ENCODE results near the gene ADD3.

ADD3 gene

DNA sequence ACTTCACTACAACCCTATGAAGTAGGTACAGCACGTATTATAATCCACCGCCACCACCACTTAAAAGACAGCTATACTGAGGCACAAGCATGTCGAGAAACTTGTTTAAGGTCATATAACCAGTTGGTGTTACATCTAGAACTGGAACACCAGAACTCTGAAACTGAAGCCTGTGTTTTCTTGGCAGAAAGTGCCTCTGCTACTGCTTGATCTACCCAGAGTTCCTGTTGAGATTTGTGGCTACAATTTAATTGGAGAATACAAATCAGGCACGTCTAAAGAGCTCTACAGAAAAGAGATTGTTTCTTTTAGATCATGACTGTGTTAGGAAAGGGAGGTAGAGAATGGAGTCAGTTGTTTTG is 4.3 kb upstream of the ADD3 start:
- DNase-seq (ENCODE audit: low read depth, low spot score): no peak

DNA sequence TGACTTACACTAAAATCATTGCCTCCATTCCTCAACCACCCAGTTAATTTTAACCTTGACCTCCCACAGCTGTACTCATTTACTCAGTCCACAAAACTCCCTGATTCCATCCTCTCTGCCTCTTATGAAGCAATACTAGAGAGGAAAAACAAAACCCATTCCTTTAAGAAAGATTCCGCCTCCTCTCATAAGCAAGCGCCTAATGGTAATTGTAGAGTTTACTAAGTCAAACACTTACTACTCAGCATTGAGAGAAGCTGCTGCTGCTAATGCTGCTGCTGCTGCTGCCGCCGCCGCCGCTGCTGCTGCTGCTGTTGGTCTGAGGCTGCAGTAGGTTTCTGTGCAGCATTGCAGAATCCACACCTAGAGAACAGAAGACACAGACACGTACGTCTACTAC is 2.1 kb upstream of the ADD3 start:
- DNase-seq (ENCODE audit: low read depth, low spot score): no peak

DNA sequence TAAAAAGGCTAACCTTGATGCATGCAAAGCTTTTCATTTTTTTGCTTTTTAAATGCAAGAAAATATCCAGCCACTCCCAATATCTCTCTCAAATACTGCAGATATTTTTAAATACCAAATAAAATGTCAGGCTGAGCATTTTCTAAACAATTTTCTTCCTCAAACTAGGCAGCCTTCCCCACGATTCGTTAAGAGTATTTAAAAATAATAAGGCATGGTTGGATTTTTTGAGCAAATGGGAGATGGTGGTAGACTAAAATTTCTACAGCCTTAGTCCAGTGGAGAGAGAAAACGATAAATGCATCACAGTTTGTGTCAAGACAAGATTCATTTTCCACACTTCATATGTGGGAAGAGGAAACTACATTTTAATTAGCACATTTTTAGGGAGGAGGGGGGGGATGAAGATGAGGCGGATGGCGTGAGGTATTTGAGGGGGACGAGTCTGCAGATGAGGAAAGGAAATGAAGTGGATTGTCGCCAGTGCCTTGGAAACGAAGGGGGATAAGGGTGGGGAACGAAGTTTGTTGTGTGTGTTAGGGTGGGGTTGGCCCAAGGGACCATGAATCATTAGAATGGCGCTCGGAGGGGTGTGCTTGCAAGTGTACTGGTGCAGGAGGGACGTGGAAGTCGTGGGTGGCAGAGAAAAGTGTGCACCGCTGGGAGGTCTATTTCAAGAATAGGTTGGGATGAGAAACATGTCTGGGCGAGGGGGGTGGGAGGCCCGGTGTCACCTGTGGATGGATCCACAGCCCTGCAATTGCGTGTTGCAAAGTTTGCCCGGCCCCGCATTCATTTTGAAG is 1.2 kb upstream of the ADD3 start:
- DNase-seq (ENCODE audit: low read depth, low spot score): no peak

GRCh38 chr10:110007161-110007700 is 553 bp upstream of the ADD3 start:
- peak; percentile 22 for DNase-seq (ENCODE audit: low read depth, low spot score)

- no peak for DNase-seq (ENCODE audit: low read depth, low spot score)
These were observed 945 bp downstream of the ADD3 start for GRCh38 chr10:110008518-110009339.

- DNase-seq (ENCODE audit: low read depth, low spot score): no peak
These were observed 2.1 kb downstream of the ADD3 start for GRCh38 chr10:110009736-110010475.

GRCh38 chr10:110010486-110011378 is 2.9 kb downstream of the ADD3 start:
- DNase-seq (ENCODE audit: low read depth, low spot score): no peak

DNA sequence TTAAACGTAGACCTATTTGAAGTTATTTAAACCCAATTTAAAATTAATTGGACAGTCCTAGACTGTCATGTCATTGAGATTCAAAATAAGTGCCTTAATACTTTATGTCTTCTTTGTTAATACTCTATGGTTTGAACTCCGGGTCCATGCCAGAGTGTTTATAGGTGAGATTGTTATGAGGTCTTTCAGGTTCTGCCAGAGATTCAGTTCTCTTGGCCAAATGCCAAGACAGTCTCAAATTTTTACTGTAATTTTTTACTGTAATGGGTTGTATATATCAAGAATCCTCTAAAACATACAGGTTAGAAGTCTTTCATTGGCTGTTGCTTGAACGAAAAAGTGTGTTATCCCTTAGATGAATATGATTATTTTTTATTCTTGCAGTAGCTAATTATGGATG is 3.9 kb downstream of the ADD3 start:
- DNase-seq (ENCODE audit: low read depth, low spot score): no peak

- DNase-seq (ENCODE audit: low read depth, low spot score): no peak
These were observed 6.0 kb downstream of the ADD3 start for GRCh38 chr10:110013630-110014293.

DNA sequence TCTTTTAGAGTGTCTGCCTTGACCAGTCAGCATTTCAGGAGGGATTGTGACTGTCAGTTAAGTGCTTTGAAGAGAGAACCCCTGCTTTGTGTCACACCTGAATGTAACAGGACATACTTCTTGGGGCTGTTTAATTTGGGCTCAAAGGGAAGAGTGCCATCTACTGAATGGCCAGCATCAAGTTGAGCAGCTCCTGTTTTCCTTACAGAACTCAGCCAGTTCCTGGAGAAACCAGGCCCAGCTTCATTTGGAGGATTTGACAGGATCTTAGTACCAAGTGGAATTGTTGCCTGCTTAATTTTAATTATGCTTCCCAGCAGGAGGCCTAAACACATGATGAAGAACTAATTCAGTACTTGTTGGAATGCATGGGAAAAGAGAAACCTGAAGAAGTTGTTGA is 8.3 kb downstream of the ADD3 start:
- DNase-seq (ENCODE audit: low read depth, low spot score): no peak

DNA sequence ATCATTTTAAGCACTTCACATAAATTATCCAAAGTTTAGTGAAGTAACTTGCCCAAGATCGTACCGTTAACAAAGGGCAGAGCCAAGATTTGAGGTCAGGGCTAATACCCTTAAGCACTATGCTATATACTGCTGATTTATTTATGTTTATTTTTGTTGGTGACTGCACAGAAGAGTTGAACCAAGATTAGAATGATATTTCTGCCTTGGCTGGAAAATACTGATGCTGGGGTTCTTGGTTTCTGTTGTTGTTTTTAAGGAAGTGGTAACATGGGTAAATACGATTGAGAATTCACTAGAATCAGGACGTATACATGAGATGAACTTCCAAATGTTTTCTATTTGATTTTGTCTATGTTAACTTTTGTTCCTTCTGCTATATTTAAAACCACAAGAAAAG is 9.3 kb downstream of the ADD3 start:
- no peak for DNase-seq (ENCODE audit: low read depth, low spot score)

DNA sequence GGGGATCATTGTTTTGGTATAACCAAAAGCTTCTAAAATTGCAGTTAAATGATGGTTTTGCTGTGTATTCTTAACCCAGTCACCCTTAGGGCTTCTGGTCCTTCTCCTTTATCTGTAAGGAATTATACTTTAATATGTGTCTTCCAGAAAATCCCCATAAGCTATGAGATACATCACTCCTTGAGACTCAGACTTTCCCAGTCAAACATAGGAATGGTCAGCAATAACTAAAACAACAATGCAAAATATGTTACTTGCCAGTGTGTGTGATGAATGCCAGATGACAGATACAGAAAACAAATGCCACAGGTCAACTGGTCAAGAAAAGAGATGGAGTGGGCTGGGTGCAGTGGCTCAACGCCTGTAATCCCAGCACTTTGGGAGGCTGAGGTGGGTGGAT is 10.1 kb downstream of the ADD3 start:
- DNase-seq (ENCODE audit: low read depth, low spot score): no peak

DNA sequence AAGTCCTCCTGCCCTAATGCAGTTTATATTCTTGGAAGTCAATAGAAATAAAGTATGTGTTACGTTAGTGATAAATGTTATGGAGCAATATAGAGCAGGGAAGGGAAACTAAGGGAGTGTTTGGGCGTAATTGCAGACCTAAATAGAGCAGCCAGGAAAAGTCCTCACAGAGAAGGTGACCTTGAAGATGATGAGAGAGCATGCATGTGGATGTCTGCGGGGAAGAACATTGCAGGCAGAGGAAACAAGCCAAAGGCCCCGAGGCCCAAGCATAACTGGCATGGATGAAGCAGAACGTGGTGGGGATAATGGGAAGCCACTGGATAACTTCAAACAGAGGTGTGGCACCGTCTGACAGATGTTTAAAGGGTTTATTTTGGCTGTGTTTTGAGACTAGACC is 12.5 kb downstream of the ADD3 start:
- no peak for DNase-seq (ENCODE audit: low read depth, low spot score)

- DNase-seq (ENCODE audit: low read depth, low spot score): no peak
These were observed 15.1 kb downstream of the ADD3 start for GRCh38 chr10:110022716-110023504.

GRCh38 chr10:110023785-110024465 is 16.1 kb downstream of the ADD3 start:
- DNase-seq (ENCODE audit: low read depth, low spot score): no peak

- DNase-seq (ENCODE audit: low read depth, low spot score): no peak
These were observed 21.7 kb downstream of the ADD3 start for GRCh38 chr10:110029450-110029849.

GRCh38 chr10:110032801-110033700 is 25.3 kb downstream of the ADD3 start:
- DNase-seq (ENCODE audit: low read depth, low spot score): no peak

- no peak for DNase-seq (ENCODE audit: low read depth, low spot score)
These were observed 26.0 kb downstream of the ADD3 start for GRCh38 chr10:110033701-110034235.
